T-helper 2 cell treated with Interferon-gamma antibody and Interleukin-4, amounts not matched to agents 100 ng/mL and 5 ng/mL, for 36 hours (primary cell): Measurements from ENCODE around the gene CLEC17A. TPM values are rescaled to one million over a fixed set of nuclear protein-coding genes. Genes with fewer than 3 reads are reported as not detected.
"Not testable (repeated sequence)": the region's sequence is repeated elsewhere in the genome, so short reads cannot be mapped to it uniquely, and the experiment has no call there.

Experiments
- intact Hi-C: fragments of 100-400 bp; cut with micrococcal nuclease; formaldehyde crosslinking; loops from one replicate; pipeline ENCODE4 v1.15.1; 2023
- total RNA-seq: library from RNA; stranded (reverse); gene quantifications from 2 replicates; pipeline ENCODE4 v1.2.3, GENCODE V29; 2022

CLEC17A gene
- total RNA-seq, 1 donor from 2014 or later: not detected

DNA sequence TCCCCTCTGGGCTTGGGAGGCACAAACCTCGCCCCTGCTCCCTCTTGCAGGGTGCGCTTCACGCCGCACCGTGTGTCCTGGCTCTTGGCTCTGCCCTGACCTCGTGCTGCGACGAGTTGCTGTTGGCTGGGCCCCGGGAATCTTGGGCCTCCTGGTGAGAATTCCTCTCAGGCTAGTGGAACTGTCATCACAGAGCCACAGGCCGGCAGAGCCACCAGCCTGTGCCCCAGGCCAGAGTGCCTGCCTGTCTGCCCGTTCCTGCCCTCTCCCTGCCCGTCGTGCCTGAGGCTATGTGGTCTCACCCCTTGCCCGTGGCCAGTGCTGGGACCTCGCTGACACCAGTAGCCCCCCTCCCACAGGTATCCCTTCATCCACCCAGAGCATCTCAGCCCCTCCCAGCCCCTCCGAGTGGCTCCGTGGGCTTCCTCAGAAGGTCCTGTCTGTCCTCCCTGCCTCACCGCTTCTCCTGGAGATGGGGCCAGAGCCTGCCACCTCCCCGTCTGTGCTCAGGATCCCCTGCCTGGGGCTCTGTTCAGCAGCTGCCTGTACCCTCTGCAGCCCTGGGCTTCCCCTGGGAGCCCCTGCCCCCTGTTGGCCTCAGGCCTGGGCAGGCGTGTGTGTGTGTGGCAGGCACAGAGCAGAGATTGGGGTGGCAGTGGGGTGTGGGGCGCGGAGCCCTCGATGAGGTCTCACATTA lies 24.4 kb upstream of the CLEC17A start:
- intact Hi-C loops: no loop called here

DNA sequence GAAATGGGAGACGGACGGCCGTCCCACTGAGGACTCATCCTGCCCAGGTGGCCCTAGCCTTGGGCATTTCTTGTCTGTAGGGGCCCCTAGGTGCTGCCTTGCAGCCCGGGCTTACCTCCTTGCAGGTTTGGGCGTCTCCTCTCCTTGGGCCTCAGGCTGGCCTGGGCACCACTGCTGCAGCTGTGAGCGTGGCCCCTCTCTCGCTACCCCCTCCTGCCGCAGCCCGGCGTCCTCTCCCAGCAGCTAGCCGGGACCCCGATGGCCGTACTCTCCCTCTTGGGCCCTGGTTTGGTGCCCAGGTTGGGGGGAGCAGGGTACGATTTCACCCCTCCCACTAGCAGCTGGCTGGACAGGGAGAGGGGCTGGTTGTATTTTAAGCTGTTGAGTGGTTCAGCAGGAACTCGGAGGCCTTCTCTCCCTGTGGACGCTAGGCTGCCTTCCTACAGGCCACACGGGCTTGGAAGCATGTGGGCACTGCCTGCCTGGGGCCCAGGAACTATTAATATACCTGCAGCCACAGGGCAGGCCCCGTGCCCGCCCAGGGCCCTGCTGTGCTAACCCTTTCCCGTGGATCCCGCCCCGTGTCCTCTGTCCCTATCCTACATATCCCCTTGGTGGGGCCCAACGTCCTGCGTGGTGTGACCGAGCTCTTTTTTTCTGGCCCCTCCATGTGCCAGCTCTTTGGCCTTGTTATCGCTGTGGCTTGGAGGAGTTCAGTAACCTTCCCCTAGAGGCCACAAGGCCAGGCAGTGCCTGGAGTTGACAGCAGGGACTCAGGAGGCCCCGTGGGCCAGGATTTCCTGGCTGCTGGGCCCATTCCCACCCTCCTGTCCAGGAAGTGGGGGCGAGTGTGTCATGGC lies 22.7 kb upstream of the CLEC17A start:
- intact Hi-C loops: no loop called here

DNA sequence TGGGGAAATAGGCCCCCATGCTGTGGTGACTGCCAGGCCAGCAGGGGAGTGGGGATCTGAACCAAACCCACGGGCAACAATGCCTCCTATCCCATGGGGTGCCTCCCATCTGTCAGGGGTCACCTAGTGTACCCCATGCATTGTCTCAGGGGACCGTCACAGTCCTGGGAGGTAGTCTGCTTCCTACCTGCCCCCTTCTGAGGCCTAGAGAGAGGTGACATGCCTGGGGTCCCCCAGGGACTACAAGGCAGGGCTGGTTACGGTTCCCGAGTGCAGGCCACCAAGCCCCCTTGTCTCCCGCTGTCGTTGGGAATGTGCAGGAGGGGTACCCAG lies 22.1 kb upstream of the CLEC17A start:
- intact Hi-C loops: no loop called here

DNA sequence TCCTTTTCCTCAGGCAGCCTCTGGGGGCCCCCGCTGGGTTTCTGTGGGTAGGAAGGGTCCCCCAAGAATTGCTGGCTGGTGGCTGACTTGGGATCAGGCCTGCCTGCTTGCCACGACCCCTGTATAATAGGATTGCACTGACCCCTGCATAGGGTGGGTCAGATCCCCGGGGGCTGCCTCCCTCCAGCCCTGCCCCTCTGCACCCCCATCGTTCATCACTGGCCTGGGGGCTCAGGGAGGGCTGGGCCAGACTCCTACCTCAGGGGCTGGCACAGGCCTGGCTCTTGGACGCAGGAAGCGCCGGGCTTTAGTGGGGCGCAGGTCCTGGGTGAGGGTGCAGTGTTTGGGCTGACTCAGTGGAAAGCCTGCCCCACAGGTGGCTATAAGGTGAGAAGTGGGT lies 21.6 kb upstream of the CLEC17A start:
- intact Hi-C loops: no loop called here

DNA sequence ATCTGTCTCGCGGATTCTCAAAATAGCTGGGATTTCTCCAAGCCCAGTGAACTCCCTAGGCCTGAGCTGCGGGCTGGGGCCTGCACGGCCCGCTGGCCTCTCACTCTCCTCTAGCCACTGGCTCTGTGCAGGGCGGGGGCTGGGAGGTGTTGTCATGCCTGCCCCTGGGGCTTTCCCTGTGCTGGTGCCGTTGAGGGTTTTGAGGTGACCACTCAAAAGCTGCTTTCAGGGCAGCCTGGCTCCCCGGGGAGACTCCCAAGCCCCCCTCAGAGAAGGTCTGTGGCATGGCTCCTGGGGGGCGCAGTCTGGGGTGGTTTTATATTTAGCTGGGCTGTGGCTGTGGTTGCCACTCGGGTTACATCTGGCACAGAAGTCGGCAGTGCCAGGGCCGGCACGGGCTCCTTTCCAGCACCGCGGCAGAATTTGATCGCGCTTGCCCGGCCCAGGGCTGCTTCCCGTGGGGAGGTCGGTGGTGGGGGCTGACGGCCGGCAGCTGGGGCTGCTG lies 21.0 kb upstream of the CLEC17A start:
- intact Hi-C loops: no loop called here

DNA sequence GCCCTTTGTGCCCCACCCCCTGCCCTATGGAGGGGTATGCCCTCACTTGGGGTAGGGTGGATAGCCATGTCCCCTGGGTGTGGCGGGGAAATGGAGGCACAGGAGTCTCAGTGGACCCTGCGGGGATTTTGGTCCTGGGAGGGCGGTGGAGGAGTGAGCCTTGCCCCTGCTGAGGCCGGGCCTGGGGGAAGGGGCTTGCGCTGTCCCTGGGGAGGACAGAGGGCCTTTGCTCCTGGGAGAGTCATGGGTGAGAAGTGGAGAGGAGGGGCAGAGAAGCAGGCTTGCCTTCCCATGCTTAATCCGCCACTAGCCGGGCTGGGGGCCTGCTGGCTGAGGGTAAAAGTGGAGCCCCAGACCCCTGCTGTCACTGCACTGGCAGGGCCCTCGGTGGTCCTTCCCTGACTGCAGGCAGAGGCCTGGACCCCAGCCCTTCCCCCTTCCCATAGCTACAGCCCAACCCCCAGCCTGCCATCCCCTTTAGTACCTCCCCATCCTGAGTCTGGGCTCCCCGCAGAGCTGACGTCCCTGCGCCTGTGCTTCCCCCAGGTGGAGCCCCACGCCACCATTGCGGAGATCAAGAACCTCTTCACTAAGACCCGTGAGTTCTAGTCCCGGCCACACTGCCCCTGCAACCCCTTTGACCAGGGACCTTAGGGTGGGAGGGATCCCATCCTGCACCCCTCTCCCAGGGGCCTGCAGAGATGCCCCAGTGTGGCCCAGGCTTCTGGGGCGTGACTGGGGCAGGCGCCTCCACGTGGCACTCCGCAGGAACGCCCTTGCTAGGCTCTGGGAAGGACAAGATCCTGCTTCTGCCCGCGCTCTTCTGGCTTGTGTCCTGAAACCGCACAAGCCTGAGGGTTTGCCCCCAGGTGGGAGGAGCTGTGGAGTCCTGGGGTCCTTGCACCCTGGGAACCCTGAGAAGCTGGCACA lies 20.0 kb upstream of the CLEC17A start:
- intact Hi-C loops: no loop called here

DNA sequence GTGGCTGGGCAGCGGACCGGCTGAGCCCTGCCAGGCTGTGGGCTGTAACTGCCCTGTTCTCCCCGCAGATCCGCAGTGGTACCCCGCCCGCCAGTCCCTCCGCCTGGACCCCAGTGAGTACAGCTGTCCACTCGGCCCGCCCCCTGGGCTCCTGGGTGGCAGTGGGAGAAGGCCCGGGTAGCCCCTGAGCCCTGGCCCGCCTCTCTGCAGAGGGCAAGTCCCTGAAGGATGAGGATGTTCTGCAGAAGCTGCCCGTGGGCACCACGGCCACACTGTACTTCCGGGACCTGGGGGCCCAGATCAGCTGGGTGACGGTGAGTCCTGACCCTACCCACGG lies 19.3 kb upstream of the CLEC17A start:
- intact Hi-C loops: no loop called here

DNA sequence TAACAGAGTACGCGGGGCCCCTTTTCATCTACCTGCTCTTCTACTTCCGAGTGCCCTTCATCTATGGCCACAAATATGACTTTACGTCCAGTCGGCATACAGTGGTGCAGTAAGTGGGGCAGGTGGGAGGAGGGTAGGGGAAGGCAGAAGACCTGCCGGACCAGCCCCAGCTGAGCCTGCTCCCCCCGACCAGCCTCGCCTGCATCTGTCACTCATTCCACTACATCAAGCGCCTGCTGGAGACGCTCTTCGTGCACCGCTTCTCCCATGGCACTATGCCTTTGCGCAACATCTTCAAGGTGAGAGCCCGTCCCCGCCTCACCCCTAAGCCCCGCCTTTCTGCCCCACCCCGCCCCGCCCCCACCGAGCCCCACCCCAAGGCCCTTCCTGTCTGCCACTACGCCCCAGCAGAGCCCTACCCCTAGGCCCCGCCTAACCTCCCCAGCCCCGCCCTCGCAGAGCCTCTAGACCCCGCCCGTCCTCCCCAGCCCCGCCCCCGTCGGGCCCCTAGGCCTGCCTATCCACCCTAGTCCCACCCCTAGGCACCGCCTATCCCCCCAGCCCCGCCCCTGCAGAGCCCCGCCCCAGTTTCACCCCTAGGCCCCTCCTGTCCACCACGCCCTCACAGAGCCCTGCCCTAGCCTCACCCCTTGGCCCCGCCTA lies 18.8 kb upstream of the CLEC17A start:
- intact Hi-C loops: no loop called here

DNA sequence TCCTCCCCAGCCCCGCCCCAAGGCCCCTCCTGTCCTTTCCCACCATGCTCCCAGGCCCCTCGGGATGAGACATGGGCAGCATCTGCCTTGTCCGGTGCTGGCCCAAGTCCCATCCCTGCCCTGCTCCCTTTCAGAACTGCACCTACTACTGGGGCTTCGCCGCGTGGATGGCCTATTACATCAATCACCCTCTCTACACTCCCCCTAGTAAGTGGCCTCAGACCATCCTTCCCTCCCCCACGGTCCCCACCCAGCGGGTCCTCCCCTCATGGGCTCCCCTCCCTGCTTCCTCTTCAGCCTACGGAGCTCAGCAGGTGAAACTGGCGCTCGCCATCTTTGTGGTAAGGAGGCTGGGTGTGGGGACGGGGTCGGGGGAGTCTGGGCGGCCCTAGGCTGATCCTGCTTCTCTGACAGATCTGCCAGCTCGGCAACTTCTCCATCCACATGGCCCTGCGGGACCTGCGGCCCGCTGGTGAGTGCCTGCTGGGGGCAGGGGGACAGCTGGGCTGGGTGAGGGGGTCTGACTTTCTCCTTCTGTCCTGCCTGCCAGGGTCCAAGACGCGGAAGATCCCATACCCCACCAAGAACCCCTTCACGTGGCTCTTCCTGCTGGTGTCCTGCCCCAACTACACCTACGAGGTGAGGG lies 18.1 kb upstream of the CLEC17A start:
- intact Hi-C loops: not testable (repeated sequence)

DNA sequence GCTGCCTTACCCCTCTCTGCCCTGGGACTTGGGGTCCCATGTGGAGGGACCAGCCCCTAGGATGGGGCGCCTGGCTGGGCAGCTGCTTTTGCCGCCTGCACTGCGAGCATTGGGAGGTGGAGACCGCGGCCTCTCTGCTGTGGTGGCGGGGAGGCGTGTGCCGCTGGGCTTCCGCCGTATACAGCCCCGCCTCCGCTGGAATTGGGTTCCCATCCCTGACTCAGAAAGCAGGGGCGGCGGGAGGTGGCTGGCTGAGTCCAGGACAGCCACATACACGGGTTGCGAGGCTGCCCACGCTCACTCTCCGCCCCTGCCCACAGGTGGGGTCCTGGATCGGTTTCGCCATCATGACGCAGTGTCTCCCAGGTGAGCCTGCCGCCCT lies 17.6 kb upstream of the CLEC17A start:
- intact Hi-C loops: no loop called here

DNA sequence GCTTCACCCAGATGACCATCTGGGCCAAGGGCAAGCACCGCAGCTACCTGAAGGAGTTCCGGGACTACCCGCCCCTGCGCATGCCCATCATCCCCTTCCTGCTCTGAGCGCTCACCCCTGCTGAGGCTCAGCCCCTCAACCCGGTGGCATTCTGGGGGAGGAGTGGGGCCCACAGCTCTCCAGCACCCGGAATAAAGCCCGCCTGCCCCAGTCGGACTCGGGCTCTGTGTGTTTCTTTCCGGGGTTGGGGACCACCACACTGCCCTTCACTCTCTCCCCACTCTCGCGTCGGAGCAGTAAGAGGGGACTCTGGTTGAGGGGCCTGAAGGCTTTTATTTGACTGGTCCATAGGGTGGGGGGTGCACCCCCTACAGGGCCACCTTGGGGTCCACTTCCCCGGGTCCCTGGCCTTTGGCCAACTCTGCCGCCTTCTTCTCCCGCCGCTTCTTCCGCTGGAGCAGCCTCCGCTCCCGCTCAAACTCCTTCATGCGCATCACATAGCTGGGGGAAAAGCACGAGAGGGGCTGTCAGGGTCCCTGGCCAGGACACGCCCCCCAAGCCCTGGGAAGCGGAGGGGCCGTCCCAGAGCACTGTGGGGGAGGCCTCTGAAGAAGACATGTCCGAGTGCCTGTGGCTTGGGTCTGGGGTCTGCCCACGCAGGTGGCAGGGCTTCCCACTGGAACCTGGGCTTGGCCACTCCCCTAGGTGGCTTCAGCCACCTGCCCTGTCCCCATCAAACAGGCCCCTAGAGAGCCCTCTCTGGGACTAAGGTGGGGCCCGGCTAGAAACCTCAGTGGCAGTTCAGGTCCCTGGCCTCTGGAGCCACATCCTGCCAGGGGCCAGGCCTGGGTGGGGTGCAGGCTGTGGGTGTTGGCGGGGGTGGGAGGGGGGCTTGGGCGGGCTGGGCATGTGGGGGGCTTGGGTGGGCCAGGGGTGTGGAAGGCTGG lies 16.8 kb upstream of the CLEC17A start:
- intact Hi-C loops: no loop called here

DNA sequence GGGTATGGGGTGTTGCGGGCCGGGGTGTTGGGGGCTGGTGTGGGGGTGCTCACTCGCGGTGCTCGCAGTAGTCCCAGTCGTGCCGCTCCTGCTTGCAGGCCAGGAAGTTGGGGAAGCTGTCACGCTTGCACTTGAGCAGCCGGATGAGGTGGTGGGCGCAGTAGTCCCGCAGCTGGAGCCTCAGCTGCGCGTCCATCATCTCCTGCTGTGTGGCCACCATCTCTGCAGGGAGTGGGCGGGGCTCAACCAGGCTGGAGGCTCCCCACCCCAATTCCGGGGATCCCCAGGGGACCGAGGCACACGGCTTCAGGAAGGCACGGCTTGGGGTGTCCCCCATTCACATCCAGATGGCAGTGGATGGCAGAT lies 16.2 kb upstream of the CLEC17A start:
- intact Hi-C loops: no loop called here

DNA sequence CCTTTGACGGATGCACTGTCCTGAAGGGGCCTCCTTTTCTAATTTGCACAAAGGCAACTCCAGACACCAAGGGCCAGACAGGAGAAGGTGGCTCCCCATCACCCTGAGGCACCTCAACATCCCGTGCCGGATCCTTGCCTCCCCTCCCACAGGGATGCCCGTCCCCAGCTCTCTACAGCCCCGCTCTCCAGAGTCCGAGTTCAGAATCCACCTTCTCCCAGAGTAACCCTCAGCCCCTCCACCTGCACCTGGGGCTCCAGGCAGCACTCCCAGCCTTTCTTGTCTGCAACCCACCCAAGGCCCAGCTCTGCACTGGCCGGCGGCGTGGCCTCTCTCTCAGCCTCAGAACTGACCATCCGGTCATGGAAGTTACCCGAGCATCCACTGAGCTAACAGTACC lies 15.8 kb upstream of the CLEC17A start:
- intact Hi-C loops: no loop called here

DNA sequence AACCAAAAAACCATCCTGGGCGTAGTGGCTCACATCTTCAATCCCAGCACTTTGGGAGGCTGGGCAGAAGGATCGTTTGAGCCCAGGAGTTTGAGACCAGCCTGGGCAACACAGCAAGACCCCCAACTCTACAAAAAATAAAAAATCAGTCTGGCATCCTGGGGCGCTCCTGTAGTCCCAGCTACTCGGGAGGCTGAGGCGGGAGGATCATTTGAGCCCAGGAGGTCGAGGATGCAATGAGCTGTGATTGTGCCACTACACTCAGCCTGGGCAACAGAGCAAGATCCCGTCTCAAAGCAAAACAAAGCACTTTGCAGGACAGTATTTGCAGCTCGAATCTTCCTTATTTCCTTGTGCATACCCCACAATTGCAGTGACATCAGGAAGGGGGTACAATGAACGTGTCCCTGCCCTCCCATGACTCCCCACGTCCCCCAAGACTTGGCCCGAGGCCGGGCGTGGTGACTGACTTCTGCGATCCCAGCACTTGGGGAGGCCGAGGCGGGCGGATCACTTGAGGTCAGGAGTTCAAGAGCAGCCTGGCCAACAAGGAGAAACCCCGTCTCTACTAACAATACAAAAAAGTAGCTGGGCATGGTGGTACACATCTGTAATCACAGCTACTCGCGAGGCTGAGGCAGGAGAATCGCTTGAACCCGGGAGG lies 11.9 kb upstream of the CLEC17A start:
- intact Hi-C loops: loop anchor here (5.0 kb wide), 1 partner anchor 316 kb away; the partner anchor contains the start of gene OR7A17

DNA sequence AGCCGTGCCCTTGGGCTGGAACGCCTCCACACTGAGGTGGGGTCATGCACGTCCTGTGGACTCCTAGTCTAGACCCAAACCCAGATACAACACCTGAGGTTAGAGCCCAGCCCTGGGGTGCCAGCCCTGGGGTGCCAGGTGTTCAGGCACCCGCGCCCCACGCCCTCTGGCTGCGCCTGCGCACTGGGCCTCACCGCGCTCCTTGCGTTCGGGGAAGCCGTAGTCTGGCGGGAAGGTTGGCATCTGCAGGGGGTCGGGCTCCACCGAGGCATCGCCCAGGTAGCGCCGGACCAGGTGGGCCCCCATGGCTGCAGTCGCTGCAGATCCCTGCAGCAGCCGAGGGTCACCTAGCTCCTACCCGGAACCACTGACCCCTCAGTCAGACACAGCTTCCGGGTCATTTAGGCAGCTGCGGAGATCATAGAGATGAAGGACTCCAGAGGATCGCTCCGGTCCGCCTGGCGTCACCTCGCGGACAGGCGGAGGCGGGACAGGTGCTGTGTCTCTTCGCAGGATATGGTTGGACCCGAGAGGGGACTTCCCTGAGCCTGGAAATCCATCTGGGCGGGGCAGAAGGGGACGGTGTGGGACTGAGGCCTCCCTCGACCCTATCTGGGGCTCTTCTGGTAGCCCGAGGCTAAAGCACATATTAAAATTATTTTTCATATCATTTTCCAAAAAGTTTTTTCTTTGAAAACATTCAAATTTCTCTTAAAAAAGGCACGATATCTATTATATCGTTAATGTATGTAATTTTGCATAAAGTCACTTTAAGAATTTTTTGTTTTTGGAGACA lies 11.0 kb upstream of the CLEC17A start, which contains the start of gene NDUFB7:
Gene NDUFB7, minus strand, starts transcription at position 372 of the 796 bp plus-strand sequence. Its CDS starts 66 bp downstream, at position 306.
- intact Hi-C loops: loop anchor here (5.0 kb wide), 1 partner anchor 315 kb away; the partner anchor contains the start of gene OR7A17

DNA sequence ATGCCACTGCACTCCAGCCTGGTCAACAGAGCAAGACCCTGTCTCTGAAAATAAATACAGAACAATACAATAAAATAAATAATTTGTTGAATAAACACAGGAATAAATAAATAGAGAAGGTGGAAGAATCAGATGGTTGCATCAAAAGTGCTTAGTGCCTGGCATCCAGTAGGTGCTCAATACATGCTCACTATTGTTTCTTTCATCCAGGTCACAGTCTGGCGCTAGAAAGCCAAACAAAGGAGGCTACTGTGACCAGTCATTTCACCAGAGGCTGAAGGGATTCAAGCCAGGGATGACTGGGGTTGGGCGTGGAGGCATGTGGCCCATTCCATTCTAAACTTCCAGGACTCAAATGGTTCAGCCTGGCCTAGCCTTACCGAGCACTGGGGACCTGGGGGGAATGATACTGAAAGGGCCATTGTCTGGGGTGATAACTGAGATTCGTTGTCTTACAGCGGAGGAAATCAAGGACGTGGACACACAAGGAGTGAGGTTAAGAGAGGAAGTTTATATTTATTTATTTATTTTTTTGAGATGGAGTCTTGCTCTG lies 7.4 kb upstream of the CLEC17A start:
- intact Hi-C loops: no loop called here

DNA sequence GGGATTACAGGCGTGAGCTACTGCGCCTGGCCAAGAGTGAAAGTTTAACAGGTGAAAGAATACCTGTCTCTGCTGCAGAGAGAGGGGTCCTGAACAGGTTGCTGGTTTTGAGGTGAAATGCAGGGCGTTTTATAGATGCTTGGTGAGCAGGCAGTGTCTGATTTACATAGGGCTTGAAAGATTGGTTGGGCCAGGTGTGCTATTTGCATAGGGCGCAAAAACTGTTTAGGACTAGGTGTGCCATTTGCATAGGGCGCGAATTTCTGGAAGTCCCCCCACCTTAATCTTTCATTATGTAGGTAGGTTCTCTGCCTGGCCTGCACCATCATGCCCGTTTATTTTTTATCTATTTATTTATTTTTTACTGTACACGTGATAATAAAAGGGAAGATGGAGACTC lies 6.5 kb upstream of the CLEC17A start:
- intact Hi-C loops: no loop called here

DNA sequence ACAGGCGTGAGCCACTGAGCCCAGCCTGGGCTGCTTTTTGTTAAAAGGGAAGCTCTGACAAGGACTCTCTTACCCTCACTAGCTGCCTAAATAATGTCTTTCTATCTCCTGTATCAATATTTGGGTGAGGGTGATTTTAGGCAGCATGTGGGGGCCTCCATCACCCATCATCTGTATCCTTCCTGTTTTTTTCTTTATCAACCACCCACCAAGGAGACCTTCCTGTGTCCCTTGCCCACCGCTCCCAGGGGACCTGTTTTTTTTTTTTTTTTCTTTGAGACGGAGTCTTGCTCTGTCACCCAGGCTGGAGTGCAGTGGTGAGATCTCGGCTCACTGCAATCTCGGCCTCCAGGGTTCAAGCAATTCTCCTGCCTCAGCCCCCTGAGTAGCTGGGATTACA lies 5.6 kb upstream of the CLEC17A start:
- intact Hi-C loops: no loop called here
